ENCODE data around the gene ARSI.

Gene ARSI

GRCh38 chr5:150328515-150328914, 25.8 kb upstream of the ARSI start:
- H2BK5ac ChIP-seq (ENCODE audit: low read depth, low read length, poor library complexity, severe bottlenecking) = no peak overlapping the region
- DNase-seq = no peak
- H3K27ac ChIP-seq (ENCODE audit: low read length, poor library complexity, severe bottlenecking) = no peak overlapping the region
- H2BK12ac ChIP-seq (ENCODE audit: low read length in 2 of 2) = peak overlapping the region in 1 of 2 experiments; percentile 29
- no peak overlapping the region for H3K23ac ChIP-seq (ENCODE audit: low read length in 2 of 2)
- no peaks in the 10 kb centered on the region for H3K9me3 ChIP-seq (ENCODE audit: control insufficient read depth, low read length)
- H3K4me3 ChIP-seq (ENCODE audit: insufficient read depth in 1 of 2, low read depth in 1 of 2, low read length in 2 of 2) = no peak overlapping the region
- no peak overlapping the region for H2AK5ac ChIP-seq (ENCODE audit: low read length, severe bottlenecking)
- no peaks in the 10 kb centered on the region for H3K79me1 ChIP-seq (replicated peaks; ENCODE audit: low read length, poor library complexity, severe bottlenecking)
- no peak overlapping the region for H2AFZ ChIP-seq (ENCODE audit: low read depth, low read length)
- no peak overlapping the region for H3K18ac ChIP-seq (ENCODE audit: low read depth in 1 of 2, low read length in 2 of 2)
- peak overlapping the region; percentile 34 for H4K91ac ChIP-seq (ENCODE audit: low read length)
- no peak overlapping the region for H2BK120ac ChIP-seq (ENCODE audit: low read depth, low read length)
- no peak overlapping the region for H2BK15ac ChIP-seq (ENCODE audit: low read depth, poor library complexity, severe bottlenecking)
- H4K8ac ChIP-seq (ENCODE audit: low read length) = no peak overlapping the region
- no peaks in the 10 kb centered on the region for H3K4me1 ChIP-seq (ENCODE audit: control insufficient read depth, insufficient read depth, low read depth, low read length)
- no peaks in the 10 kb centered on the region for H3K36me3 ChIP-seq (ENCODE audit: control insufficient read depth in 1 of 2, insufficient read depth in 2 of 2, low read depth in 1 of 2, low read length in 2 of 2)
- H3K4me2 ChIP-seq (ENCODE audit: low read length, poor library complexity, severe bottlenecking) = no peak overlapping the region
- 97% methylated on average over 2 of the region's 2 CpGs for WGBS
- H3K27me3 ChIP-seq (ENCODE audit: control insufficient read depth in 1 of 2, insufficient read depth in 1 of 2, low read length in 2 of 2) = no peaks in the 10 kb centered on the region
- no peak overlapping the region for H3K4ac ChIP-seq (ENCODE audit: low read depth in 1 of 2, low read length in 2 of 2)
- no peak overlapping the region for H3K9ac ChIP-seq (ENCODE audit: low read length)
- no peak overlapping the region for H3K14ac ChIP-seq (ENCODE audit: low read length in 2 of 2)

DNA sequence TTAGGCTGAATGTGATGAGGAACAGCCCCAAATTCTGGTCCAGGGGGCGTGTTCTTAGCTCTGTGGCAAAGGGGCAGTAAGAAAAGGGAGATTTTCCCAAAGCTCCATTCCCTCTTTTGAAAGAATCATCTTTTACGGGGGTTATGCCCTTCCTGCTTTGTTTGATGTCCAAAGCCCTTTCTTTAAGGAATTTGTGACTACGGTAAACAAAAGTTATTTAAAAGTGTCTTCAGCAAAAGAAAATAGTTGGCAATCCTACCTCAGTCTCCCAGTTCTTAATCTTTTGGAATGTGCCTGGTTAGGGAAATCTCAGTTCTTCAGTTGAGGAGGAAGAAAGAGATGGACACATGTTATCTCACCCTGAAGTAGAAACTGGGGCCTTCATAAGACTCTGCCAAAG, 24.4 kb upstream of the ARSI start:
- H4K8ac ChIP-seq (ENCODE audit: low read length) = peak overlapping the region; percentile 13
- no peaks in the 10 kb centered on the region for H3K27me3 ChIP-seq (ENCODE audit: control insufficient read depth in 1 of 2, insufficient read depth in 1 of 2, low read length in 2 of 2)
- no peak overlapping the region for H3K4me3 ChIP-seq (ENCODE audit: insufficient read depth in 1 of 2, low read depth in 1 of 2, low read length in 2 of 2)
- H3K27ac ChIP-seq (ENCODE audit: low read length, poor library complexity, severe bottlenecking) = no peak overlapping the region
- 86% methylated on average over 2 of the region's 3 CpGs for WGBS
- H4K91ac ChIP-seq (ENCODE audit: low read length) = no peak overlapping the region
- no peak overlapping the region for H2BK120ac ChIP-seq (ENCODE audit: low read depth, low read length)
- H3K23ac ChIP-seq (ENCODE audit: low read length in 2 of 2) = no peak overlapping the region
- H3K4me2 ChIP-seq (ENCODE audit: low read length, poor library complexity, severe bottlenecking) = no peak overlapping the region
- H3K79me1 ChIP-seq (replicated peaks; ENCODE audit: low read length, poor library complexity, severe bottlenecking) = no peaks in the 10 kb centered on the region
- DNase-seq = no peak
- H3K18ac ChIP-seq (ENCODE audit: low read depth in 1 of 2, low read length in 2 of 2) = peak overlapping the region in 1 of 2 experiments; percentile 30
- H2BK15ac ChIP-seq (ENCODE audit: low read depth, poor library complexity, severe bottlenecking) = no peak overlapping the region
- no peak overlapping the region for H2AK5ac ChIP-seq (ENCODE audit: low read length, severe bottlenecking)
- H3K4ac ChIP-seq (ENCODE audit: low read depth in 1 of 2, low read length in 2 of 2) = peak overlapping the region in 1 of 2 experiments; percentile 17
- no peak overlapping the region for H3K9ac ChIP-seq (ENCODE audit: low read length)
- no peaks in the 10 kb centered on the region for H3K4me1 ChIP-seq (ENCODE audit: control insufficient read depth, insufficient read depth, low read depth, low read length)
- no peak overlapping the region for H3K14ac ChIP-seq (ENCODE audit: low read length in 2 of 2)
- H3K36me3 ChIP-seq (ENCODE audit: control insufficient read depth in 1 of 2, insufficient read depth in 2 of 2, low read depth in 1 of 2, low read length in 2 of 2) = no peaks in the 10 kb centered on the region
- H2BK5ac ChIP-seq (ENCODE audit: low read depth, low read length, poor library complexity, severe bottlenecking) = no peak overlapping the region
- no peaks in the 10 kb centered on the region for H3K9me3 ChIP-seq (ENCODE audit: control insufficient read depth, low read length)
- peak overlapping the region; percentile 9 to 76 for H2BK12ac ChIP-seq (ENCODE audit: low read length in 2 of 2)
- no peak overlapping the region for H2AFZ ChIP-seq (ENCODE audit: low read depth, low read length)

DNA sequence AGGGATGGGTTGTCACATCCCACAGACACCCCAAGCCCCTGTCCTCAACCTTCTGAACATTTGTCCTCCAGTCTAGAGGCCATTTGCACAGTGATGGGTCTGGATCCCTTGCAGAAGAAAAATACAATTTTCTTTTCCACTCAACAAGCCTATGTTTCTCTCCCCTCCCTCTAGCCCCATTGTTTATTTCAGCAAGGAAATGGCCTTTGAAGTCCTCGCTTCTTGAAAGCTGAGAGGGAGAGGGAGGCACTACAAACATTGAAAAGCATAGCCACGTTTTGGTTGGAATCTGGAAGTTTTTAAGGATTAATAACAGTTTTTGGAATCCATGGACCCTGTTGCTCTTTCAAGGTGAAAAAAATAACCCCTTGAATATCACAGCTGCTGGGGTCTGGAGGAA, 24.0 kb upstream of the ARSI start:
- 19% methylated on average over 2 of the region's 2 CpGs for WGBS
- Histone ChIP-seq H3K9ac (ENCODE audit: low read length) (no peak overlapping the region), H3K36me3 (ENCODE audit: control insufficient read depth in 1 of 2, insufficient read depth in 2 of 2, low read depth in 1 of 2, low read length in 2 of 2) (no peaks in the 10 kb centered on the region), H3K4me3 (ENCODE audit: insufficient read depth in 1 of 2, low read depth in 1 of 2, low read length in 2 of 2) (no peak overlapping the region), H4K91ac (ENCODE audit: low read length) (no peak overlapping the region), H3K23ac (ENCODE audit: low read length in 2 of 2) (no peak overlapping the region), H3K4me1 (ENCODE audit: control insufficient read depth, insufficient read depth, low read depth, low read length) (no peaks in the 10 kb centered on the region), H3K14ac (ENCODE audit: low read length in 2 of 2) (no peak overlapping the region), H3K27ac (ENCODE audit: low read length, poor library complexity, severe bottlenecking) (no peak overlapping the region), H3K27me3 (ENCODE audit: control insufficient read depth in 1 of 2, insufficient read depth in 1 of 2, low read length in 2 of 2) (no peaks in the 10 kb centered on the region), H3K9me3 (ENCODE audit: control insufficient read depth, low read length) (no peaks in the 10 kb centered on the region), H3K79me1 (replicated peaks; ENCODE audit: low read length, poor library complexity, severe bottlenecking) (no peaks in the 10 kb centered on the region), H3K4ac (ENCODE audit: low read depth in 1 of 2, low read length in 2 of 2) (no peak overlapping the region), H2AFZ (ENCODE audit: low read depth, low read length) (no peak overlapping the region), H2BK120ac (ENCODE audit: low read depth, low read length) (no peak overlapping the region), H3K18ac (ENCODE audit: low read depth in 1 of 2, low read length in 2 of 2) (peak overlapping the region in 1 of 2 experiments; percentile 14), H2BK5ac (ENCODE audit: low read depth, low read length, poor library complexity, severe bottlenecking) (no peak overlapping the region), H3K4me2 (ENCODE audit: low read length, poor library complexity, severe bottlenecking) (no peak overlapping the region), H2BK12ac (ENCODE audit: low read length in 2 of 2) (no peak overlapping the region), H2AK5ac (ENCODE audit: low read length, severe bottlenecking) (no peak overlapping the region), H2BK15ac (ENCODE audit: low read depth, poor library complexity, severe bottlenecking) (no peak overlapping the region), H4K8ac (ENCODE audit: low read length) (no peak overlapping the region)
- DNase-seq = no peak

- Histone ChIP-seq H2BK120ac (ENCODE audit: low read depth, low read length) (no peak overlapping the region), H4K91ac (ENCODE audit: low read length) (peak overlapping the region; percentile 25), H3K4me2 (ENCODE audit: low read length, poor library complexity, severe bottlenecking) (no peak overlapping the region), H3K4me1 (ENCODE audit: control insufficient read depth, insufficient read depth, low read depth, low read length) (no peaks in the 10 kb centered on the region), H3K9me3 (ENCODE audit: control insufficient read depth, low read length) (no peaks in the 10 kb centered on the region), H2AK5ac (ENCODE audit: low read length, severe bottlenecking) (no peak overlapping the region), H3K27ac (ENCODE audit: low read length, poor library complexity, severe bottlenecking) (no peak overlapping the region), H2BK15ac (ENCODE audit: low read depth, poor library complexity, severe bottlenecking) (peak overlapping the region; percentile 34), H2BK5ac (ENCODE audit: low read depth, low read length, poor library complexity, severe bottlenecking) (no peak overlapping the region), H3K23ac (ENCODE audit: low read length in 2 of 2) (no peak overlapping the region), H3K14ac (ENCODE audit: low read length in 2 of 2) (no peak overlapping the region), H3K27me3 (ENCODE audit: control insufficient read depth in 1 of 2, insufficient read depth in 1 of 2, low read length in 2 of 2) (no peaks in the 10 kb centered on the region), H3K36me3 (ENCODE audit: control insufficient read depth in 1 of 2, insufficient read depth in 2 of 2, low read depth in 1 of 2, low read length in 2 of 2) (no peaks in the 10 kb centered on the region), H3K4me3 (ENCODE audit: insufficient read depth in 1 of 2, low read depth in 1 of 2, low read length in 2 of 2) (no peak overlapping the region), H3K9ac (ENCODE audit: low read length) (no peak overlapping the region), H3K79me1 (replicated peaks; ENCODE audit: low read length, poor library complexity, severe bottlenecking) (no peaks in the 10 kb centered on the region), H2BK12ac (ENCODE audit: low read length in 2 of 2) (peak overlapping the region in 1 of 2 experiments; percentile 30), H3K4ac (ENCODE audit: low read depth in 1 of 2, low read length in 2 of 2) (peak overlapping the region in 1 of 2 experiments; percentile 16), H2AFZ (ENCODE audit: low read depth, low read length) (no peak overlapping the region), H4K8ac (ENCODE audit: low read length) (no peak overlapping the region), H3K18ac (ENCODE audit: low read depth in 1 of 2, low read length in 2 of 2) (peak overlapping the region in 1 of 2 experiments; percentile 30)
- 92% methylated on average over 4 of the region's 4 CpGs for WGBS
- DNase-seq = no peak
Observed at GRCh38 chr5:150325426-150325825, 22.7 kb upstream of the ARSI start.
